ENCODE results near the gene GPR35. TPM values are rescaled to one million over a fixed set of nuclear protein-coding genes. Genes with fewer than 3 reads are reported as not detected.

The GPR35 gene
- total and polyA plus RNA-seq, 2 of the 13 experiments (the other 11 are each of a cell fraction or from before 2014, with no cell fraction given): 27.1 to 44.2 TPM

DNA sequence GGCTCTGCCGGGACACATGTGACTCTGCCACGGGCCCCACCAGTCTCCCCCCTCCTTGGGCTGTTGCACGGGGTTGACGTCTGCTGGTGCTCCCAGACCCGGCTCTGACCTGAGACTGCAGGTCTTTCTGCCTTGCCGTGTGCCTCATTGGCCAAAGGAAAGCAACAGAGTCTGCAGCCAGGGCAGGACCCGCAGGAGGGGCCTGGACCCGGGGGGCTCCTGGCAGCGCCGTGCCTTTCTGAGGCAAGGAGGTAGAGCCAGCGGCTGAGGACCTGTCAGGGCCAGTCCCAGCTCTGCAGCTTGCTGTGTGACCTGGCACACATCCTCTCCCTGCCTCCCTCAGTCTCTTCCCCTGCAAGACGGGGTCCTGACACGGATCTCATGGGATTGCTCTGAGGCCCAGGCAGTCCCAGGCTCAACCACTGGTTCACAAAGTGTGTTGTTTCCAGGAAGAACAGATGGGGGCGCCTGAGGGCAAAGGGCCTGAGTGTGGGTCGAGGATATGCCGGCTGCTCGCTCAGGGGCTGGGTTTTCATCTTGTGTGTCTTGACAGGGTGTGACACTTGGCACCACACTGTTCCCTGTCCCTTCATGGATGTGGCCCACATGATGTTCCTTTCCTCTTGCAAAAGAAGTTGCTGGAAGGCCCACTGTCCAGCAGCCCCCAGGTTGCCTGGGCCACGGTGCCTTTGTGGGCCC is 29.8 kb upstream of the GPR35 start (continued):
- TF ChIP-seq ZNF136 (CRISPR knock-in tag; IDR thresholded peaks at IDR 0.05; ENCODE audit: low read depth) (no peak), MIER2 (CRISPR knock-in tag; IDR thresholded peaks at IDR 0.05) (no peak), ZNF788 (CRISPR knock-in tag; IDR thresholded peaks at IDR 0.05; ENCODE audit: borderline replicate concordance) (0 out of 2 replicates have a peak, but pooled peaks have one; percentile 57), MYC (CRISPR knock-in tag; IDR thresholded peaks at IDR 0.05; ENCODE audit: borderline replicate concordance) (no peak), KLF11 (CRISPR knock-in tag; IDR thresholded peaks at IDR 0.05) (no peak), ASH2L (IDR thresholded peaks at IDR 0.05; ENCODE audit: insufficient read length, low read depth, low read length) (no peak), SNAPC5 (CRISPR knock-in tag; IDR thresholded peaks at IDR 0.05; ENCODE audit: borderline replicate concordance) (no peak), SMC3 (IDR thresholded peaks at IDR 0.05; ENCODE audit: low read length) (peak; percentile 57), ZNF232 (CRISPR knock-in tag; IDR thresholded peaks at IDR 0.05; ENCODE audit: borderline replicate concordance) (peak; percentile 65; the same call in 1 of the 2 replicates), ZNF317 (CRISPR knock-in tag; IDR thresholded peaks at IDR 0.05) (0 out of 2 replicates have a peak, but pooled peaks have one; percentile 56), TOPORS (CRISPR knock-in tag; IDR thresholded peaks at IDR 0.05) (no peak), ZNF501 (CRISPR knock-in tag; IDR thresholded peaks at IDR 0.05) (peak; percentile 61), RARG (CRISPR knock-in tag; IDR thresholded peaks at IDR 0.05; ENCODE audit: low read depth) (no peak), RAD21 (CRISPR knock-in tag; IDR thresholded peaks at IDR 0.05) (peak; percentile 67), ZBED4 (CRISPR knock-in tag; IDR thresholded peaks at IDR 0.05; ENCODE audit: borderline replicate concordance) (no peak), ZNF430 (CRISPR knock-in tag; IDR thresholded peaks at IDR 0.05) (no peak), MED1 (CRISPR knock-in tag; IDR thresholded peaks at IDR 0.05) (peak; percentile 41; the same call in 1 of the 2 replicates), ZNF451 (CRISPR knock-in tag; IDR thresholded peaks at IDR 0.05) (peak; percentile 77; the same call in 1 of the 2 replicates), GPN1 (CRISPR knock-in tag; IDR thresholded peaks at IDR 0.05; ENCODE audit: borderline replicate concordance) (no peak), TEAD2 (CRISPR knock-in tag; IDR thresholded peaks at IDR 0.05) (no peak), ZNF772 (CRISPR knock-in tag; IDR thresholded peaks at IDR 0.05) (0 out of 2 replicates have a peak, but pooled peaks have one; percentile 50), MTF2 (CRISPR knock-in tag; IDR thresholded peaks at IDR 0.05; ENCODE audit: borderline replicate concordance) (no peak), TBP (CRISPR knock-in tag; IDR thresholded peaks at IDR 0.05) (no peak), POGZ (CRISPR knock-in tag; IDR thresholded peaks at IDR 0.05) (0 out of 2 replicates have a peak, but pooled peaks have one; percentile 45), HNRNPL (IDR thresholded peaks at IDR 0.05; ENCODE audit: low read depth, low read length) (0 out of 2 replicates have a peak, but pooled peaks have one; percentile 29)
- TF ChIP-seq, protein P1, sequence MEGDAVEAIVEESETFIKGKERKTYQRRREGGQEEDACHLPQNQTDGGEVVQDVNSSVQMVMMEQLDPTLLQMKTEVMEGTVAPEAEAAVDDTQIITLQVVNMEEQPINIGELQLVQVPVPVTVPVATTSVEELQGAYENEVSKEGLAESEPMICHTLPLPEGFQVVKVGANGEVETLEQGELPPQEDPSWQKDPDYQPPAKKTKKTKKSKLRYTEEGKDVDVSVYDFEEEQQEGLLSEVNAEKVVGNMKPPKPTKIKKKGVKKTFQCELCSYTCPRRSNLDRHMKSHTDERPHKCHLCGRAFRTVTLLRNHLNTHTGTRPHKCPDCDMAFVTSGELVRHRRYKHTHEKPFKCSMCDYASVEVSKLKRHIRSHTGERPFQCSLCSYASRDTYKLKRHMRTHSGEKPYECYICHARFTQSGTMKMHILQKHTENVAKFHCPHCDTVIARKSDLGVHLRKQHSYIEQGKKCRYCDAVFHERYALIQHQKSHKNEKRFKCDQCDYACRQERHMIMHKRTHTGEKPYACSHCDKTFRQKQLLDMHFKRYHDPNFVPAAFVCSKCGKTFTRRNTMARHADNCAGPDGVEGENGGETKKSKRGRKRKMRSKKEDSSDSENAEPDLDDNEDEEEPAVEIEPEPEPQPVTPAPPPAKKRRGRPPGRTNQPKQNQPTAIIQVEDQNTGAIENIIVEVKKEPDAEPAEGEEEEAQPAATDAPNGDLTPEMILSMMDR (CRISPR knock-in tag; IDR thresholded peaks at IDR 0.05): peak; percentile 89
